ENCODE measurements around the gene BRS3.
"Not testable (repeated sequence)": the region's sequence is repeated elsewhere in the genome, so short reads cannot be mapped to it uniquely, and the experiment has no call there.

BRS3 gene

GRCh38 chrX:136487647-136488046, at the start of gene BRS3:
BRS3 (plus strand) TSS chrX:136487947; CDS start chrX:136488115, 168 bp downstream.
- no peak for DNase-seq

GRCh38 chrX:136438192-136438591, 49.6 kb upstream of the BRS3 start:
- DNase-seq: no peak

GRCh38 chrX:136445674-136446073, 42.1 kb upstream of the BRS3 start:
- not testable (repeated sequence) for DNase-seq

- no peak for DNase-seq
These were observed 41.5 kb upstream of the BRS3 start for GRCh38 chrX:136446208-136446607.

- no peak for DNase-seq
These were observed 40.4 kb upstream of the BRS3 start for GRCh38 chrX:136447308-136447707.

GRCh38 chrX:136447968-136448367, 39.8 kb upstream of the BRS3 start:
- DNase-seq: no peak

GRCh38 chrX:136450050-136450830, 37.5 kb upstream of the BRS3 start:
- DNase-seq: peak; percentile 47

GRCh38 chrX:136452614-136453013, 35.1 kb upstream of the BRS3 start:
- no peak for DNase-seq

GRCh38 chrX:136453114-136453513, 34.6 kb upstream of the BRS3 start:
- DNase-seq: no peak

- DNase-seq: no peak
These were observed 34.0 kb upstream of the BRS3 start for GRCh38 chrX:136453771-136454170.

GRCh38 chrX:136456133-136456532, 31.6 kb upstream of the BRS3 start:
- no peak for DNase-seq

GRCh38 chrX:136457303-136457917, 30.3 kb upstream of the BRS3 start:
- DNase-seq: no peak

- DNase-seq: no peak
These were observed 23.2 kb upstream of the BRS3 start for GRCh38 chrX:136464589-136464988.

- no peak for DNase-seq
These were observed 20.4 kb upstream of the BRS3 start for GRCh38 chrX:136467303-136467702.

- DNase-seq: no peak
These were observed 19.2 kb upstream of the BRS3 start for GRCh38 chrX:136468391-136469103.

- DNase-seq: no peak
These were observed 14.1 kb upstream of the BRS3 start for GRCh38 chrX:136473663-136474062.

GRCh38 chrX:136475236-136475635, 12.5 kb upstream of the BRS3 start:
- DNase-seq: no peak

GRCh38 chrX:136476501-136476900, 11.2 kb upstream of the BRS3 start:
- DNase-seq: no peak

- peak; percentile 24 for DNase-seq
These were observed 10.7 kb upstream of the BRS3 start for GRCh38 chrX:136477026-136477425.

GRCh38 chrX:136480383-136480782, 7.4 kb upstream of the BRS3 start:
- no peak for DNase-seq

GRCh38 chrX:136488706-136489105, 959 bp downstream of the BRS3 start:
- DNase-seq: no peak

- no peak for DNase-seq
These were observed 4.1 kb downstream of the BRS3 start for GRCh38 chrX:136491832-136492231.

GRCh38 chrX:136493011-136493410, 5.3 kb downstream of the BRS3 start:
- no peak for DNase-seq

GRCh38 chrX:136495043-136495442, 7.3 kb downstream of the BRS3 start:
- no peak for DNase-seq
